ENCODE data around the gene CCND1. TPM values are rescaled to one million over a fixed set of nuclear protein-coding genes. Genes with fewer than 3 reads are reported as not detected.
"Not testable (repeated sequence)": the region's sequence is repeated elsewhere in the genome, so short reads cannot be mapped to it uniquely, and the experiment has no call there.

The CCND1 gene
- total RNA-seq, 1 donor from 2014 or later = 192 TPM

GRCh38 chr11:69674267-69674885 lies 33.4 kb downstream of the CCND1 start:
- ATAC-seq = no peak
- DNase-seq (ENCODE audit: low spot score) = peak; percentile 73
- intact Hi-C loops (cut with DNase I) = loop anchor here (5.0 kb wide), 1 partner anchor 572 kb away; no protein-coding TSS in a partner anchor

GRCh38 chr11:69674886-69675714 lies 34.1 kb downstream of the CCND1 start, which contains the start of gene LTO1:
TSS of gene LTO1 (minus strand) at chr11:69675353. CDS start at chr11:69675239, 114 bp downstream.
- intact Hi-C loops (cut with DNase I) = loop anchor here (5.0 kb wide), 1 partner anchor 573 kb away; no protein-coding TSS in a partner anchor
- ATAC-seq (peak; percentile 99), DNase-seq (ENCODE audit: low spot score) (peak; percentile 98)

DNA sequence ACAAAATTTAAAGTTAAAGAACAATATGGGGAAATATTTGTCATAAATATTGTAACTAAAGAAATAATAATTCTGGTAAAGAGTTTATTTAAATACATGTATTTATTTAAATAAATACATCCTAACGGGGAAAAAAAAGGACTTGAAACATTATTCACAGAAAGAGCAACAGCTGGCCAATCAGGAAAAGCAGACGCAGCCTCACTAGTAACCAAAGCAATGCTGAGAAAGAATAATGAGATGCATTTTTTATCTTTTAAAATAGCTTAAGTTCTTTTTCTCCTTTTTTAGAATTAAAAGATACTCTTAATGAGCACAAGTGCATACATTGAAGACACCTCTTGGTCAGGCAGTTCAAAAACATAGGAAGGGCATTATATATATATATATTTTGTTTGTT lies 36.8 kb downstream of the CCND1 start:
- intact Hi-C loops (cut with DNase I) = no loop called here
- ATAC-seq = no peak
- no peak for DNase-seq (ENCODE audit: low spot score)

DNA sequence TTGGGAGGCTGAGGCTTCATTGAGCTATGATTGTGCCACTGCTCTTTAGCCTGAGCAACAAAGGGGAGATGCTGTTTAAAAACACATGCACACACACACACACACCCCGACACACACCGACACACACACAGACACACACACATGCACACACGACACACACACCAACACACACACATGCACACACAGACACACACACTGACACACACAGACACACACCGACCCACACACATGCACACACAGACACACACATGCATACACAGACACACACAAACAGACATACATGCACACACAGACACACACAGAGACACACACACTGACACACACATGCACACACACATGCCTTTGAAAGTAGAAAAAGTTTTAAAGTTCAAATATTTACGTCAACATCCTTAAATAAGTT lies 39.7 kb downstream of the CCND1 start:
- intact Hi-C loops (cut with DNase I) = no loop called here
- ATAC-seq (no peak), DNase-seq (ENCODE audit: low spot score) (no peak)

DNA sequence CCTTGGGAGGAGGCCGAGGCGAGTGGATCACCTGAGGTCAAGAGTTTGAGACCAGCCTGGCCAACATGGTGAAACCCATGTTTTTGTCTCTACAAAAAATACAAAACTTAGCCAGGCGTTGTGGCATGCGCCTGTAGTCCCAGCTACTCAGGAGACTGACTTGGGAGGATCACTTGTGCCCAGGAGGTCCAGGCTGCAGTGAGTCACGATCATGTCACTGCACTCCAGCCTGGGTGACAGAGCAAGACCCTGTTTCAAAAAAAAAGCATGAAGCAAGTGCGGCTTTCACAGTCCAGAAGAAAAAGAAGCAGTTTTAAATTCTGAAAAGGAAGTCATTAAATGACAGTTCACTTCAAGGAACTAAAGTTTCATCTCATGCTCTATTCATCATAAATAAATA lies 41.3 kb downstream of the CCND1 start:
- ATAC-seq (no peak), DNase-seq (ENCODE audit: low spot score) (no peak)
- intact Hi-C loops (cut with DNase I) = no loop called here

DNA sequence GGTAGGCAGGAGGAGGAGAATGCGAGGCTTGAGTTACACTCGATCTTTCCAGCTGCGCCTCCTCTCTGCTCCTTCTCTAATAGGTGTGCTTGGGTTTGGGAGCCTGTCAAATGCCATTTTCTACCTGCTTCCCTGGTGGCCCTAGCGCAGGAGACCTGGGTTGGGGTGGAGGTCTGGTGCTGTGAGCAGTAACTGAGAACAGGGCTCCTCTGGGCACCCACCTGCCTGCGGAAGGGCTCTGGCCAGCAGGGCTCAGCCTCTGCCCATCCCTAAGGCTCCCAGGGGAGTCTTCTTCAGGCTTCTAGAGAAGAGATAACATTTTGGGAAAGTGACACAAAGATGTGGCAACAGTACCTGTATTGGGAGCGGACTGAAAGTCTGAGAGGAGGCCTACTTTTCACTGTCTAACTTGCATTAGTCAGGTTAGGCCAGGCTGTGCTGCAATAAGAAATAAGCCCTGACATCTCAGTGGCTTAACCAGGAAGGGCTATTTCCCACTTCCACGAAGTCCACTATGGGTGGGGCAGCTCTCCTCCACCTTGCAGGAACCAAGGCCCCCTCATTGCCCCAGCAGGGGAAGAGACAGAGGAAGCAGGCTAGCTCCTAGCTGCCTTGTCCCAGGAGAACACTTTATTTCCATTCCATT lies 41.8 kb downstream of the CCND1 start:
- ATAC-seq (no peak), DNase-seq (ENCODE audit: low spot score) (no peak)
- intact Hi-C loops (cut with DNase I) = no loop called here

GRCh38 chr11:69683764-69684333 lies 42.9 kb downstream of the CCND1 start:
- intact Hi-C loops (cut with DNase I) = no loop called here
- no peak for DNase-seq (ENCODE audit: low spot score)
- no peak for ATAC-seq

- ATAC-seq = no peak
- no peak for DNase-seq (ENCODE audit: low spot score)
- intact Hi-C loops (cut with DNase I) = loop anchor here (5.0 kb wide), 1 partner anchor 508 kb away; no protein-coding TSS in a partner anchor
Measured at GRCh38 chr11:69684651-69685050, 43.7 kb downstream of the CCND1 start.

DNA sequence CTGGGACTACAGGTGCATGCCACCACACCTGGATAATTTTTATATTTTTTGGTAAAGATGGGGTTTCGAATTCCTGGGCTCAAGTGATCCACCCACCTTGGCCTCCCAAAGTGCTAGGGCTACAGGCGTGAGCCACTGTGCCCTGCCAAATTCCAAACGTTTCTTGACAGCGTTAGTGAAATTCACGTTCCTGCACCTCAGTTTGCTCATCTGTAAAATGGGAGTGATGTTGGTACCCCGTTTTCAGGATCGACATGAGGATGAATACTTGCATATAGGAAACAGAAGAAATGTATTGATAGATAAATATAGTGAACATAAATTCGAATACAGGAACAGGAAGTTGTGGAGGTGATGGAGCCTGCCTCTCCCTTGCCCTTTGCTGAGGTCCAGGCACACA lies 44.4 kb downstream of the CCND1 start:
- ATAC-seq (no peak), DNase-seq (ENCODE audit: low spot score) (no peak)
- intact Hi-C loops (cut with DNase I) = loop anchor here (5.0 kb wide), 1 partner anchor 507 kb away; no protein-coding TSS in a partner anchor

DNA sequence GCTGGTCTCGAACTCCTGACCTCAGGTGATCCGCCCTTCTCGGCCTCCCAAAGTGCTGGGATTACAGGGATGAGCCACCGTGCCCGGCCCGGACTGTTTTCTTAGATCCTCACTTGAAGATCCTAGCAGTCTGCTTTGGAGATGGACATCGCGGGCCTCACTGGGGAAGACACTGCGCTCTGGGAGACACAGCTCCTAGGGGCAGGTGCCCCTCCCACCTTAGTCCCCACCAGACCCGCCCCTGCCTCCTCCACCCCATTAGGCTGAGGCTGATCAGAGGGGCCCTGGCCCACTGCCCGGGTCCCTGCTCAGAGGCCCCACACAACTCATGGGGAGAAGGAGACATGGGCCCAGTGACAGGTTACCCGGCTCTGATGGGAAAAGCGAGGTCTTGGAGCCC lies 45.5 kb downstream of the CCND1 start:
- DNase-seq (ENCODE audit: low spot score) (no peak), ATAC-seq (no peak)
- intact Hi-C loops (cut with DNase I) = loop anchor here (5.0 kb wide), 1 partner anchor 506 kb away; no protein-coding TSS in a partner anchor

- DNase-seq (ENCODE audit: low spot score) (no peak), ATAC-seq (no peak)
- intact Hi-C loops (cut with DNase I) = loop anchor here (5.0 kb wide), 1 partner anchor 505 kb away; no protein-coding TSS in a partner anchor
Measured at GRCh38 chr11:69686856-69687255, 45.9 kb downstream of the CCND1 start.

DNA sequence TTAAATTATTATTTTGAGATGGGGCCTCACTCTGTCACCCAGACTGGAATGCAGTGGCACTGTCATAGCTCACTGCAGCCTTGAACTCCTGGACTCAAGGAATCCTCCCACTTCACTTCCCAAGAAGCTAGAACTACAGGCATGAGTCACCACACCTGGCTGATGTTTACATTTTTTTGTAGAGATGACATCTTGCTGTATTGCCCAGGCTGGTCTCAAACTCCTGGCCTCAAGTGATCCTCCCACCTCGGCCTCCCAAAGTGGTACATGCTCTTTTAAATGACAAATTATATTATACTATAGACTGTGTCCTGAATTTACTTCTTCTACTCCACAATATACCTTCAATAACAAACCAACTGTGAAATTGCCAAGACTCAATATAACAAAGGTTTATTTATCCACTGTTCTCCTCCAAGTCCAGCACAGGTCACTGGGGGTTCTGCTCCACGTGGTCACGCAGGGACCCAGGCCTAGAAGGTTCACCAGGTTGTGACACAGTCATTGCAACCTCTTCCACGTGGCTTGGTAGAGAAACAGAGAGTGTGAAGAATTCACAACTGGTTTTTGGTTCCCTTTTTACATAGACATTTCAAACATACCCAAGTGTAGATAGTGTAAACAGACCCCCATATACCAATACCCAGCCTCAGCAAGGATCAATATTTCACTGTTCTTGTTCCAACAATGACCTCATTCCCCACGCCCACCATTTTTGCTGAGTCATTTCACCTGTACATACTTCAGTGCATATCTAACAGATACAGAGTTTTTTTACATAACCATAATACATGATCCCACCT lies 47.2 kb downstream of the CCND1 start:
- not testable (repeated sequence) for ATAC-seq; DNase-seq (ENCODE audit: low spot score)
- intact Hi-C loops (cut with DNase I) = loop anchor here (5.0 kb wide), 1 partner anchor 504 kb away; no protein-coding TSS in a partner anchor

- no peak for ATAC-seq
- intact Hi-C loops (cut with DNase I) = loop anchor here (5.0 kb wide), 1 partner anchor 503 kb away; no protein-coding TSS in a partner anchor
- DNase-seq (ENCODE audit: low spot score) = no peak
Measured at GRCh38 chr11:69689484-69690319, 48.7 kb downstream of the CCND1 start.

DNA sequence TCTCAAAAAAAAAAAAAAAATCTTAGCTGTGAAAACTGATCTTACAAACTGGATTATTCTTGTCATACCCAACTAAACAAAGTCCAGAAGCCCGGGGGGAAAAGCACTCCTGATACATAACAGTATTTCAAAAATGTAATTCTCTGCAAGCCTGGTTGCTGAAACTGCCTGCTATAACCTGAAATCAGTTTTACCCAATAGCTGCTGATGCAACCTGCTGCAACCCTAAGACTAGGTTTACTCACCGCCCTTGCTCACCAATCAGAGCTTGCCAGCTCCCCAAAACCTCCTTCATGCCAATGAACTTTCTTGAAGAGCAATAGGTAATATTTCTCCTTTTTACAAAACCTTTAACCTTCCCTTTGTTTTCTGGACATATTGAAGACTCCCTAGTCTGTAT lies 50.5 kb downstream of the CCND1 start:
- intact Hi-C loops (cut with DNase I) = no loop called here
- DNase-seq (ENCODE audit: low spot score) = no peak
- no peak for ATAC-seq

- ATAC-seq = no peak
- DNase-seq (ENCODE audit: low spot score) = no peak
- intact Hi-C loops (cut with DNase I) = no loop called here
Measured at GRCh38 chr11:69692422-69692821, 51.5 kb downstream of the CCND1 start.

GRCh38 chr11:69694781-69695180 lies 53.8 kb downstream of the CCND1 start:
- intact Hi-C loops (cut with DNase I) = no loop called here
- no peak for DNase-seq (ENCODE audit: low spot score)
- ATAC-seq = no peak

GRCh38 chr11:69695581-69695980 lies 54.6 kb downstream of the CCND1 start:
- ATAC-seq (no peak), DNase-seq (ENCODE audit: low spot score) (no peak)
- intact Hi-C loops (cut with DNase I) = no loop called here
